ENCODE measurements around the gene TTR. TPM values are rescaled to one million over a fixed set of nuclear protein-coding genes. Genes with fewer than 3 reads are reported as not detected.

TTR gene
- total RNA-seq, 1 donor from 2014 or later = not detected

GRCh38 chr18:31598021-31598805, 6.5 kb downstream of the TTR start:
- DNase-seq (ENCODE audit: low read depth) = no peak
- TF ChIP-seq CTCF (IDR thresholded peaks at IDR 0.05; ENCODE audit: insufficient read depth, low read length, severe bottlenecking) = no peak
- Histone ChIP-seq H3K36me3 (ENCODE audit: control insufficient read depth, insufficient read depth, low read length) (no peaks in the 10 kb centered on the region), H3K27me3 (ENCODE audit: control insufficient read depth, insufficient read depth, low read length) (no peaks in the 10 kb centered on the region), H3K4me3 (ENCODE audit: low read depth, low read length) (no peak overlapping the region)
- no peak for FAIRE-seq

DNA sequence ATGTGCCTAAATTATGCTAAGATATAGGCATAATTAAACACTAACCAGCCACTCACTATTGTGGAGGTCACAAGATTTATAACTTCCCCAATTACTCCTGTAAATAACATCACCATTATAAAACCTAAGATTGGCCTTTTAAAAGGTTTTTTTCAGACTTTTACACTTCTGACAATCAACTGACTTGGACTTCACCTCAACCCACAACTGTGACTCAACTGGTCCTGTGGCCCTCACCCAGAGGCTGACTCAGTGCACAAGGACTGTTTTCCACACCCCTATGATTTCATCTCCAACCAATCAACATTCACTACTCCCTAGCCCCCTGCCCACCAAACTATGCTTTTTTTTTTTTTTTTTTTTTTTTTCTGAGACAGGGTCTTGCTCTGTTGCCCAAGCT, 11.6 kb downstream of the TTR start:
- Histone ChIP-seq H3K4me3 (ENCODE audit: low read depth, low read length) (no peak overlapping the region), H3K36me3 (ENCODE audit: control insufficient read depth, insufficient read depth, low read length) (no peaks in the 10 kb centered on the region), H3K27me3 (ENCODE audit: control insufficient read depth, insufficient read depth, low read length) (no peaks in the 10 kb centered on the region)
- DNase-seq (ENCODE audit: low read depth) (peak; percentile 74), FAIRE-seq (no peak)
- no peak for TF ChIP-seq CTCF (IDR thresholded peaks at IDR 0.05; ENCODE audit: insufficient read depth, low read length, severe bottlenecking)

DNA sequence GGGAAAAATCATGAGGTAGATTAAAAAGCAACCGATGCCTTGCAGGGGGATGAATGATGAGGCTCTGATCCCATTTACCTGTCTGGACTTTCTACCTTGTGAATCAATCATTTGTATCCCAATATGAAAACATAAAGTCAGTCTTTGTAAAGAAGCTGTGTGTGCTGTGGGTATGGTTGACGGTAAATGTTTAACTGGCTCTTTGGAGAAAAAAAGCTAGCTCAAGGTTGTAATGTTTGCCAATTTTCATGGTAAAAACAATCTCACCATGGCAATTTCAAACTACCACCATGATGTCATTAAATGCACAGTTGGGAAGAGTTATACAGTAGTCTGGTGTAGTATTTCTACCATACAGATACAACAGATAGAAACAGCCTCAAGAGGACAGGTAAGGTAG, 14.6 kb downstream of the TTR start:
- Histone ChIP-seq H3K27me3 (ENCODE audit: control insufficient read depth, insufficient read depth, low read length) (no peaks in the 10 kb centered on the region), H3K4me3 (ENCODE audit: low read depth, low read length) (no peak overlapping the region), H3K36me3 (ENCODE audit: control insufficient read depth, insufficient read depth, low read length) (no peaks in the 10 kb centered on the region)
- TF ChIP-seq CTCF (IDR thresholded peaks at IDR 0.05; ENCODE audit: insufficient read depth, low read length, severe bottlenecking) = no peak
- no peak for DNase-seq (ENCODE audit: low read depth)
- no peak for FAIRE-seq

- no peak for TF ChIP-seq CTCF (IDR thresholded peaks at IDR 0.05; ENCODE audit: insufficient read depth, low read length, severe bottlenecking)
- no peaks in the 10 kb centered on the region for H3K36me3 ChIP-seq (ENCODE audit: control insufficient read depth, insufficient read depth, low read length)
- no peaks in the 10 kb centered on the region for H3K27me3 ChIP-seq (ENCODE audit: control insufficient read depth, insufficient read depth, low read length)
- DNase-seq (ENCODE audit: low read depth) = no peak
- no peak overlapping the region for H3K4me3 ChIP-seq (ENCODE audit: low read depth, low read length)
- no peak for FAIRE-seq
Measured at GRCh38 chr18:31607384-31607783, 15.7 kb downstream of the TTR start.

DNA sequence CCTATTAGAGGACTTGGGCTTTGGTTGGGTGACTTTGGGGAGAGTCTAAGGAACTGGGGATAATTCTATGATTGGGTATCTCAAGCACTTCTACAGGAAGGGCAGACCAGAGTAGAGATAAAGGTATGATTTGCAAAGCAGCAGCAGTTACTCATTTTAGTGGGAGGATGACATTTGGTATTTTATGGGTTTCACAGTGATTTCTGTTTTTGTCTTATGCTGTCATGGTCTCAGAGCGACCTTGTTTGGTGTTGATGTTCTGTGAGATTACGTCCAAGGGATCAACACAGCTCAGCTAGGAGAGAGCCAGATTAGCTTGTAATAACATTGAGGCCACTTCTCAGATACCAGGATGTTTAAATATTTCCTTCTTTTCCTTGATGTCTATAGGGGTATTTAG, 18.2 kb downstream of the TTR start:
- no peak for TF ChIP-seq CTCF (IDR thresholded peaks at IDR 0.05; ENCODE audit: insufficient read depth, low read length, severe bottlenecking)
- Histone ChIP-seq H3K27me3 (ENCODE audit: control insufficient read depth, insufficient read depth, low read length) (no peaks in the 10 kb centered on the region), H3K4me3 (ENCODE audit: low read depth, low read length) (no peak overlapping the region), H3K36me3 (ENCODE audit: control insufficient read depth, insufficient read depth, low read length) (no peaks in the 10 kb centered on the region)
- DNase-seq (ENCODE audit: low read depth) (no peak), FAIRE-seq (no peak)
